Measurements from ENCODE around the gene NPHP4. TPM values are rescaled to one million over a fixed set of nuclear protein-coding genes. Genes with fewer than 3 reads are reported as not detected.

The NPHP4 gene
- total and polyA plus RNA-seq, 12 donors, result 2.7 to 13.2 (median 7.3) TPM

DNA sequence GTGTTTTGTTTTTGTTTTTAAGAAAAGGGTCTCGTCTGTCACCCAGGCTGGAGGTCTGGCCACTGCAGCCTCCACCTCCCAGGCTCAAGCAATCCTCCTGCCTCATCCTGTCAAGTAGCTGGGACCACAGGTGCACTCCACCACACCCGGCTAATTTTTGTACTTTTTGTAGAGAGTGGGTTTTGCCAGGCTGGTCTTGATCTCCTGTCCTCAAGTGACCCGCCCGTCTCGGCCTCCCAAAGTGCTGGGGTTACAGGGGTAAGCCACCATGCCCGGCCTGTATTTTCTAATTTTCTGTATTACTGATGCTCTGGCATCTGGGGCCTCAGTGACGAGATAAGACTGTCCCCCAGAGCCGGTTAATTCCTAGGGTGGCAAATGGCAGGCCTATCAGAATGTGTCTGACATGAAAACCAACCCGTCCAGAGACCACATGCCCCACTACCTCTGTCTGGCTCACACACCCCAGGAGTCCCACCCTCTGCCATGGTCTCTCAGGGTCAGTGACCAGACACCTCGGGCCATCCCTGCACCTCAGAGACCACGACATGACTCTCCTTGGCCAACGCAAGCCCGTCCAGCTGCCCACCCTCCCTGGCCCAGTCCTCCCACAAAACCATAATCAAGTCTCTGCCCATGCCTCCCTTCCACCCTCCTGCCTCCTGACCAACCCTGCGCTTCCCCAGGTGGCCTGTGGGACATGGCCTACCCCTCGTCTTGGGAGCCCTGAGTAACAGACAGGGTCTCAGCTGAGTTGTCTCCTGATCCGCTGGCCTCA is 12.5 kb downstream of the NPHP4 start:
- H3K4me3 ChIP-seq, result no peak overlapping the region
- TF ChIP-seq POLR2A (IDR thresholded peaks at IDR 0.05), result no peak
- TF ChIP-seq, protein P1, sequence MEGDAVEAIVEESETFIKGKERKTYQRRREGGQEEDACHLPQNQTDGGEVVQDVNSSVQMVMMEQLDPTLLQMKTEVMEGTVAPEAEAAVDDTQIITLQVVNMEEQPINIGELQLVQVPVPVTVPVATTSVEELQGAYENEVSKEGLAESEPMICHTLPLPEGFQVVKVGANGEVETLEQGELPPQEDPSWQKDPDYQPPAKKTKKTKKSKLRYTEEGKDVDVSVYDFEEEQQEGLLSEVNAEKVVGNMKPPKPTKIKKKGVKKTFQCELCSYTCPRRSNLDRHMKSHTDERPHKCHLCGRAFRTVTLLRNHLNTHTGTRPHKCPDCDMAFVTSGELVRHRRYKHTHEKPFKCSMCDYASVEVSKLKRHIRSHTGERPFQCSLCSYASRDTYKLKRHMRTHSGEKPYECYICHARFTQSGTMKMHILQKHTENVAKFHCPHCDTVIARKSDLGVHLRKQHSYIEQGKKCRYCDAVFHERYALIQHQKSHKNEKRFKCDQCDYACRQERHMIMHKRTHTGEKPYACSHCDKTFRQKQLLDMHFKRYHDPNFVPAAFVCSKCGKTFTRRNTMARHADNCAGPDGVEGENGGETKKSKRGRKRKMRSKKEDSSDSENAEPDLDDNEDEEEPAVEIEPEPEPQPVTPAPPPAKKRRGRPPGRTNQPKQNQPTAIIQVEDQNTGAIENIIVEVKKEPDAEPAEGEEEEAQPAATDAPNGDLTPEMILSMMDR (IDR thresholded peaks at IDR 0.05), result no peak
- H3K27ac ChIP-seq, result no peak overlapping the region
- DNase-seq, result no peak
- no peaks in the 10 kb centered on the region for H3K27me3 ChIP-seq
- WGBS, 4 donors, result 95 to 97% (median 96%) methylated on average over 16 of the region's 16 CpGs
- H3K36me3 ChIP-seq (replicated peaks in 1 of 2), result no peaks in the 10 kb centered on the region
- no peaks in the 10 kb centered on the region for H3K9me3 ChIP-seq (replicated peaks in 1 of 3)
- H3K4me1 ChIP-seq (replicated peaks in 1 of 2), result no peaks in the 10 kb centered on the region
- intact Hi-C loops (cut with DNase I), result no loop called here

DNA sequence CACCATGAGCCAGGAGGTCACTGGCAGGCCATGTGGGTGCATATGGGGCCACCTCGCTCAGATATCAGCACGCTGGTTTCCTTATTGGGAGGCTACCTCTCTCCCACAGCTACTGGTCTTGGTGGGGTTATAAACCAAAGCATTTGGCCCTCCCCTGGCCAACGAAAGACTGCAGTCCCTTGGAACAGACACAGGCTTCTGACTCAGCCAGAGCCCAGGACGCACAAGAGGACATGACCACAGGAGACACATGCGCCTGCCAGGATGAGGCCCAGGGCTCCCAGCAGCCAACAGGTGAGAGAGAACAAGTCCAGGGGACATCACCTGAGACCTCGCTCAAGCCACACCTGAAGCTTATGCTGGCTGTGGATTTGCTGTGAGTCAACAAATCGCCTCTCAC is 13.8 kb downstream of the NPHP4 start:
- H3K36me3 ChIP-seq (replicated peaks in 1 of 2), result no peaks in the 10 kb centered on the region
- no peak for DNase-seq
- H3K27ac ChIP-seq, result no peak overlapping the region
- H3K4me1 ChIP-seq (replicated peaks in 1 of 2), result no peaks in the 10 kb centered on the region
- no peaks in the 10 kb centered on the region for H3K9me3 ChIP-seq (replicated peaks in 1 of 3)
- TF ChIP-seq, protein P1 (IDR thresholded peaks at IDR 0.05), result no peak
- TF ChIP-seq POLR2A (IDR thresholded peaks at IDR 0.05), result no peak
- intact Hi-C loops (cut with DNase I), result no loop called here
- H3K27me3 ChIP-seq, result no peaks in the 10 kb centered on the region
- 81 to 100% (median 90%) methylated on average over 2 to 7 of the region's 7 CpGs for WGBS, 4 donors
- no peak overlapping the region for H3K4me3 ChIP-seq

DNA sequence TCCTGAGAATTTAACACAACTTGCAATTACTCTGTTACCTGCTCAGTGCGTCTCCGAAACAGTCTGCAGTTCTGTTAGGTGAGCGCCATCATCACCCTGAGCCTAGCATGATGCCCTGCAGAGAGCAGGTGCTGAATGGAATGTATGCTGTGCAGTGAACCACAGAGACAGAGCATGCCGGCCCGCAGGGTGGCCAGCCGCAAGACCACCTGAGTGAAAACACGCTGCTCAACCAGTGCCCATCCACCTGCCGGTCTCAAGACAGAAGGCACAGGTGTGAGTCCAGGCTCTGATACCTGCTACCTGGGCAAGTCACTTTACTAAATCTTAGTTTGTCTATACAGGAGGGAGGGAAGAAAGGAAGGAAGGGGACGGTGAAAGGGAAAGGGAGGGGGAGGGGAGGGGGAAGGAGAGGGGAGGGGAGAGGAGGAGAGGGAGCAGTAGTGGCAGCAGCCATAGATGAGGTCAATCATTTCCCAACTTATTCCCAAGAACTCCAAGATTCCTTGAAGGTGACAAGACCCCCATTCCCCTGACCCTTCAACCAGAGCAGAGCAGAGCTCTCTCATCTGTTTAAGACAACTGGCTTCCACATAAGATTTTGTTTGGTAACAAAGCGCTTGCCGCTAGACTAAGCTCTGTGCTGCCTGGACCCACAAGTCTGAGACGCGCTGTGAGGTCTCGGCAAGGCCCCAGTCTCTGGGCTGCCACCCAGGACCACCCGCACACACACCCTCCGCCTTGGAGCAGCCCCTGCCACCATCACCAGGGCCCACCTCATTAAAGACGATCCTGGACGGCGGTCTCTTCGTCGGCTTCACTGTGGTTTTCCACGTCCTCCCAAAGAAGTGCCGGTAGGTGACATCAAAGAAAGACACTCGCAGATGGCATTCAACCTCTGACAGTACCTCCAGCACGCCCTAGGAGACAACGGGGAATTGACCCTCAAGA is 14.5 kb downstream of the NPHP4 start:
- Histone ChIP-seq H3K4me3 (no peak overlapping the region), H3K27ac (no peak overlapping the region), H3K4me1 (replicated peaks in 1 of 2) (no peaks in the 10 kb centered on the region), H3K27me3 (no peaks in the 10 kb centered on the region), H3K9me3 (replicated peaks in 1 of 3) (no peaks in the 10 kb centered on the region), H3K36me3 (replicated peaks in 1 of 2) (no peaks in the 10 kb centered on the region)
- 88 to 93% (median 91%) methylated on average over 20 to 26 of the region's 26 CpGs for WGBS, 4 donors
- intact Hi-C loops (cut with DNase I), result no loop called here
- TF ChIP-seq POLR2A (IDR thresholded peaks at IDR 0.05), result no peak
- TF ChIP-seq, protein P1 (IDR thresholded peaks at IDR 0.05), result no peak
- DNase-seq, result no peak

DNA sequence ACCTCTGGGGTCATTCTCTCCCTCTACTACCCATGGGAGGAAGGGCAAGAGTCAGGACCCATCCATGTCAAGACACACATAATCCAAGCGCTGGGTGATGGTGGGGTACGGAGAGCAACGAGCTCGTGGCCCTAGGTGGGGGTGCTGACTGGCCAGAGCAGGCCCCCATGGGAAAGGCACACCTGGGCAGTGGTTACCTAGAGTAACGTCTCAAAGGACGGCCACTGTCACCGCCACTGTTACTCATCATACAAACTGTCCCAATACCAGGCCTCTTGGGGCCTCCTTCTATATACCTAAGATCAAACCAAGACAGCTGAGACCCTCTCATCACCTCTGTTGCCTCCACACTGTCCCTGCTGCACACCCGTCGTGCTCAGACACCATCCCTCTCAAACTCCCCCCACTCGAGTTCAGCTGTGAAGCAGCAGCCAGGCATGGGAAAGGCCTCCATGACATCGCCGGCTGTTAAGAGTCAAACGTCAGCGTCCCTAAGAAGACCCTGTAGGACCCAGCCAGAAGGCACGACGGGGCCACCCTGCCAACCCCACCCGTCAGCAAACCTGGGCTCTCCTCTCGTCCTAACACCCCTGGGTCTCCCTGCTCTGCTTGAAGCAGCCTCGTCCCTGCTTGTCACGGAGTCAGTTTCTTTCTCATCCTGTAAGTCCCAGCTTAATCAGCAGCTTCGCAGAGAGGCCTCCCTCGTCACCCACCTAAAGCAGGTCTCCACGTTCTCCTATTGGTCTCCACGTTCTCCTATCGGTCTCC is 15.3 kb downstream of the NPHP4 start:
- TF ChIP-seq, protein P1 (IDR thresholded peaks at IDR 0.05), result no peak
- TF ChIP-seq POLR2A (IDR thresholded peaks at IDR 0.05), result no peak
- Histone ChIP-seq H3K4me1 (replicated peaks in 1 of 2) (no peaks in the 10 kb centered on the region), H3K27me3 (no peaks in the 10 kb centered on the region), H3K9me3 (replicated peaks in 1 of 3) (no peaks in the 10 kb centered on the region), H3K4me3 (no peak overlapping the region), H3K27ac (no peak overlapping the region), H3K36me3 (replicated peaks in 1 of 2) (no peaks in the 10 kb centered on the region)
- intact Hi-C loops (cut with DNase I), result no loop called here
- no peak for DNase-seq
- 93 to 96% (median 94%) methylated on average over 21 to 25 of the region's 25 CpGs for WGBS, 4 donors
